ENCODE results near the gene ATP6V1G2.
"Not testable (repeated sequence)": the region's sequence is repeated elsewhere in the genome, so short reads cannot be mapped to it uniquely, and the experiment has no call there.

ATP6V1G2 gene

GRCh38 chr6:31498748-31499147 is 47.7 kb downstream of the ATP6V1G2 start:
- H3K27ac ChIP-seq: no peak overlapping the region
- TF ChIP-seq CTCF (conservative IDR thresholded peaks at IDR 0.05): no peak

GRCh38 chr6:31497531-31498476 is 48.6 kb downstream of the ATP6V1G2 start, which contains the start of gene MICB:
MICB (plus strand) TSS chr6:31498145; CDS start chr6:31498194, 49 bp downstream.
- no peak within 1 kb of the TSS for H3K27ac ChIP-seq
- no peak for TF ChIP-seq CTCF (conservative IDR thresholded peaks at IDR 0.05)

GRCh38 chr6:31496826-31497225 is 49.6 kb downstream of the ATP6V1G2 start:
- H3K27ac ChIP-seq: not testable (repeated sequence)

- no peak for TF ChIP-seq CTCF (conservative IDR thresholded peaks at IDR 0.05)
- H3K27ac ChIP-seq: no peak overlapping the region
Measured at GRCh38 chr6:31495580-31495979, 50.8 kb downstream of the ATP6V1G2 start.

Data from VCaP (cell line).